Neural progenitor cell (in vitro differentiated cells): Measurements from ENCODE around the gene TMEM254.

Experiments
- CTCF ChIP-seq: fragments of 200-600 bp; sonication (generic); IDR thresholded peaks from 2 replicates; pipeline ENCODE4 v1.5.1; 2017; ENCODE audit warnings: antibody characterized with exemption, mild to moderate bottlenecking
- EZH2 ChIP-seq: fragments of 200-600 bp; sonication (generic); IDR thresholded peaks from 2 replicates; pipeline ENCODE4 v1.6.1; 2017; ENCODE audit warnings: antibody characterized with exemption, mild to moderate bottlenecking, moderate library complexity

GRCh38 chr10:80050752-80051151 lies 27.7 kb upstream of the TMEM254 start:
- TF ChIP-seq CTCF = no peak
- TF ChIP-seq EZH2 = no peak
